ENCODE measurements around the gene UMODL1.
"Not testable (repeated sequence)": the region's sequence is repeated elsewhere in the genome, so short reads cannot be mapped to it uniquely, and the experiment has no call there.

The UMODL1 gene

GRCh38 chr21:42061195-42061985 is 9.7 kb upstream of the UMODL1 start:
- peak; percentile 79 for DNase-seq

GRCh38 chr21:42061986-42062235 is 9.2 kb upstream of the UMODL1 start:
- DNase-seq, result no peak

GRCh38 chr21:42062236-42063022 is 8.7 kb upstream of the UMODL1 start:
- DNase-seq, result no peak

GRCh38 chr21:42063191-42063570 is 7.9 kb upstream of the UMODL1 start:
- no peak for DNase-seq

GRCh38 chr21:42063571-42064521 is 7.3 kb upstream of the UMODL1 start:
- peak; percentile 19 for DNase-seq

- no peak for DNase-seq
Observed at GRCh38 chr21:42066521-42066920, 4.6 kb upstream of the UMODL1 start.

- no peak for DNase-seq
Observed at GRCh38 chr21:42067531-42068255, 3.4 kb upstream of the UMODL1 start.

- no peak for DNase-seq
Observed at GRCh38 chr21:42068256-42068545, 2.9 kb upstream of the UMODL1 start.

- no peak for DNase-seq
Observed at GRCh38 chr21:42068592-42068991, 2.5 kb upstream of the UMODL1 start.

GRCh38 chr21:42069327-42069726 is 1.8 kb upstream of the UMODL1 start:
- no peak for DNase-seq

GRCh38 chr21:42069843-42070242 is 1.3 kb upstream of the UMODL1 start:
- no peak for DNase-seq

- DNase-seq, result no peak
Observed at GRCh38 chr21:42073145-42074099, 2.3 kb downstream of the UMODL1 start.

- no peak for DNase-seq
Observed at GRCh38 chr21:42075686-42076471, 4.8 kb downstream of the UMODL1 start.

GRCh38 chr21:42077685-42078238 is 6.6 kb downstream of the UMODL1 start:
- not testable (repeated sequence) for DNase-seq

- DNase-seq, result not testable (repeated sequence)
Observed at GRCh38 chr21:42078247-42079007, 7.3 kb downstream of the UMODL1 start.

GRCh38 chr21:42079008-42079938 is 8.2 kb downstream of the UMODL1 start:
- DNase-seq, result no peak

- DNase-seq, result no peak
Observed at GRCh38 chr21:42079939-42080787, 9.0 kb downstream of the UMODL1 start.

- DNase-seq, result no peak
Observed at GRCh38 chr21:42080788-42081083, 9.6 kb downstream of the UMODL1 start.

Data from GDM1 (cell line).